B cell (primary cell): Measurements from ENCODE around the gene CIBAR2. TPM values are rescaled to one million over a fixed set of nuclear protein-coding genes. Genes with fewer than 3 reads are reported as not detected.

Experiments
- ATAC-seq: fragments of 200-7000 bp; cut with Tn5 transposase; one replicate; pipeline ENCODE4 v1.10.0; 2021; ENCODE audit warnings: low read depth, mild to moderate bottlenecking, moderate number of reproducible peaks, moderate library complexity
- CTCF ChIA-PET: fragments of 350-600 bp; sonication (Branson Sonifier 250); formaldehyde crosslinking; loops from one replicate; lab custom pipeline; 2021; ENCODE audit warnings: antibody characterized with exemption, inconsistent platforms; lab: Charles Lee
- POLR2A ChIA-PET: fragments of 350-600 bp; sonication (Branson Sonifier 250); formaldehyde crosslinking; loops from one replicate; lab custom pipeline; 2021; ENCODE audit warnings: antibody characterized with exemption; lab: Charles Lee
- DNase-seq: peaks from one replicate; pipeline ENCODE4 v3.0.0; 2013
- H2AFZ ChIP-seq: 2 replicates; pipeline ENCODE4 v1.6.1; 2012; ENCODE audit warnings: mild to moderate bottlenecking, low read depth, low read length; ENCODE audit not compliant: insufficient read depth, poor library complexity, severe bottlenecking
- H3K27ac ChIP-seq, 2 donors: 1 replicate in 1 of 2; 2 replicates in 1 of 2; pipeline ENCODE4 v1.5.1; 2012 to 2013; ENCODE audit warnings: low read length in 2 of 2, mild to moderate bottlenecking in 2 of 2, moderate library complexity in 1 of 2
- H3K27me3 ChIP-seq, 4 experiments: fragments of 200-600 bp in 1 of 4; sonication (generic) in 1 of 4; replicated peaks in 1 of 4; 1 replicate in 2 of 4; 2 replicates in 2 of 4; pipeline versions ENCODE4 v1.6.1 to v1.7.0; 2013 to 2016; ENCODE audit warnings: low read length in 3 of 4, mild to moderate bottlenecking in 2 of 4, mixed read lengths in 1 of 4, moderate library complexity in 1 of 4; ENCODE audit not compliant: insufficient read depth in 4 of 4, control insufficient read depth in 3 of 4; ENCODE audit errors: control extremely low read depth in 1 of 4
- H3K36me3 ChIP-seq, 2 experiments: replicated peaks in 1 of 2; 1 replicate in 1 of 2; 2 replicates in 1 of 2; pipeline versions ENCODE4 v1.6.1 to v1.7.1; 2013; ENCODE audit warnings: low read length in 1 of 2; ENCODE audit not compliant: insufficient read depth in 2 of 2, control insufficient read depth in 1 of 2; ENCODE audit errors: control extremely low read depth in 1 of 2, extremely low read depth in 1 of 2
- H3K4me1 ChIP-seq, 2 donors: fragments of 200-600 bp in 1 of 2; sonication (generic) in 1 of 2; 1 replicate in 1 of 2; 2 replicates in 1 of 2; pipeline versions ENCODE4 v1.5.1 to v1.6.1; 2013 to 2017; ENCODE audit warnings: low read length in 2 of 2; ENCODE audit not compliant: control insufficient read depth in 2 of 2, insufficient read depth in 2 of 2
- H3K4me2 ChIP-seq: replicated peaks from 2 replicates; pipeline ENCODE3; 2012; ENCODE audit warnings: mild to moderate bottlenecking, low read depth, low read length; ENCODE audit not compliant: poor library complexity, severe bottlenecking
- H3K4me3 ChIP-seq, 5 experiments: fragments of 200-600 bp in 1 of 5; sonication (generic) in 1 of 5; 1 replicate in 3 of 5; 2 replicates in 2 of 5; pipeline versions ENCODE4 v1.5.1 to v1.7.0; 2011 to 2016; ENCODE audit warnings: low read length in 4 of 5, mild to moderate bottlenecking in 4 of 5, low read depth in 2 of 5, control low read depth in 1 of 5, moderate library complexity in 1 of 5; ENCODE audit not compliant: insufficient read depth in 1 of 5; ENCODE audit errors: control extremely low read depth in 1 of 5, extremely low read depth in 1 of 5
- H3K79me2 ChIP-seq: fragments of 200-600 bp; sonication (generic); one replicate; pipeline ENCODE4 v1.6.0; 2016; ENCODE audit warnings: low read length; ENCODE audit not compliant: control insufficient read depth, insufficient read depth
- H3K9ac ChIP-seq: fragments of 200-600 bp; sonication (generic); 2 replicates; pipeline ENCODE4 v1.6.1; 2017; ENCODE audit warnings: mild to moderate bottlenecking, low read length, moderate library complexity
- H3K9me3 ChIP-seq, 3 donors: one replicate each; pipeline versions ENCODE4 v1.6.1 to v1.7.1; 2013; ENCODE audit warnings: low read length in 2 of 3; ENCODE audit not compliant: control insufficient read depth in 2 of 3, insufficient read depth in 1 of 3; ENCODE audit errors: control extremely low read depth in 1 of 3
- H4K20me1 ChIP-seq: 2 replicates; pipeline ENCODE4 v1.6.0; 2012; ENCODE audit warnings: mild to moderate bottlenecking, low read length; ENCODE audit not compliant: insufficient read depth, control insufficient read depth, poor library complexity, severe bottlenecking
- H3K27ac Mint-ChIP-seq: one replicate; pipeline ENCODE4 v1.8.0; 2021; ENCODE audit warnings: mixed read lengths
- H3K27me3 Mint-ChIP-seq: one replicate; pipeline ENCODE4 v1.8.0; 2021; ENCODE audit warnings: mixed read lengths
- H3K4me1 Mint-ChIP-seq: one replicate; pipeline ENCODE4 v1.8.0; 2021; ENCODE audit warnings: mixed read lengths
- H3K4me3 Mint-ChIP-seq: one replicate; pipeline ENCODE4 v1.8.0; 2021; ENCODE audit warnings: mixed read lengths
- H3K9me3 Mint-ChIP-seq: one replicate; pipeline ENCODE4 v1.8.0; 2022; ENCODE audit warnings: mixed read lengths; ENCODE audit not compliant: insufficient read depth
- EZH2 ChIP-seq: IDR thresholded peaks from 2 replicates; pipeline ENCODE4 v1.6.1; 2012; ENCODE audit warnings: borderline replicate concordance, low read depth, mild to moderate bottlenecking, moderate library complexity, low read length; ENCODE audit not compliant: insufficient read depth, poor library complexity, severe bottlenecking
- WGBS: methylation state at CpG from one replicate; pipeline ENCODE4 v1.1.5; 2013; ENCODE audit warnings: missing lambda C conversion rate; ENCODE audit not compliant: insufficient coverage; 5-methylcytosine and 5-hydroxymethylcytosine counted together
- intact Hi-C: fragments of 100-400 bp; cut with micrococcal nuclease; formaldehyde crosslinking; loops from one replicate; pipeline ENCODE4 v1.10.0; 2022
- polyA plus RNA-seq: library from polyadenylated mRNA; depleted of rRNA; stranded (reverse); fragments of >200 nt; gene quantifications from 2 replicates; pipeline ENCODE4 v1.2.3, GENCODE V29; 2012
- total RNA-seq, 2 donors: library from RNA; stranded (reverse); fragments of 120-200 nt in 1 of 2; gene quantifications; 1 replicate in 1 of 2; 2 replicates in 1 of 2; pipeline versions ENCODE4 v1.2.3 to v1.2.4, GENCODE V29; 2013 to 2022
- TF ChIP-seq, protein P1 (sequence below): fragments of 200-600 bp; IDR thresholded peaks from one replicate; pipeline ENCODE4 v1.8.0; 2022; ENCODE audit warnings: antibody characterized with exemption, mild to moderate bottlenecking

CIBAR2 gene
- total and polyA plus RNA-seq, 2 donors (not counting 1 experiment from before 2014, with no cell fraction given): not detected

DNA sequence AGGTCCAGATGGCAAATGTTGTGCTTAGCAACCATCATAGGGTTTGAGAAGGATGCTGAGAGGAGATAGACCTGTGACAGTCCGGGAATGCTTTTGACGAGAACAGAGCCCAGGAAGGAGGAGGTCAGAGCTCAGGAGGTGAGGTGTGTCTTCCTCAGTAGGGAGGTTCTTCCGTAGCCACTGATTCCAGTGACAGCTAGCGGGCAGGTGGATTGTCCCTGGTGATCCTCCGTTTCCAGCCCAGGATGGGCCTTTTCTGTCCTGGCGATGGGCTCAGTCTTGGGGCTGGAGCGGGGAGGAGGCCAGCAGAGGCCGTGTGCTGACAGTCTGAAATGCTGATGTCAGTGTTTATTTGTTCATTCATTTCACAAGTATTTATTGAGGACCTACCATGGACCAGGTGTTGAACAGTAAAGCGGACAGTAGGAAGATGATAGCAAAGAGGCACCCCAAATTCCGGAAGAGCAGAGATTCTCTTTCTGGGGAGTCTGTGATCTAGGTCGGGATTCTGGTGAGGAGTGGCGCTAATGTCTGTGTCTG lies 45.9 kb downstream of the CIBAR2 start:
- H3K79me2 ChIP-seq: no peaks in the 10 kb centered on the region

DNA sequence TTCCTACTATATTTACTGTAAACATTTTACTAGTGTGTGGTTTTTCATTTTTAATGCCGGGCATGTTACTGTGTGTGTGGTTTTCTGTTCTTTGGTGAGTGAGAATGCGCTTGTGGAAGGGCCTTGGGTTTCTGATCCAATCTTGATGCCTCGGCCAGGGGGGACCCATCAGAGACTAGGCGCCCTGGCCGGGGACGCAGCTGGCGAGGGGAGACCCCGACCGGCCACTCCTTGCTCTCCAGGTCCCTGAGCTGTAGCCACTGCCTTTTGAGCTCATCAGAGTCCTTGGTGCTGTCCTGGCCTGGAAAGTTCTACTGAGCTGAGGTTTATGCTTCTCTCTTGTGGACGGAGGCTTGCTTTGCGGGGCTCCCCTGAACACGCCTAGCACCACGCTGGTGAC lies 47.2 kb downstream of the CIBAR2 start:
- H3K4me1 Mint-ChIP-seq: peaks cover 6% of the 10 kb centered on the region
- POLR2A ChIA-PET: no interaction called here
- no peak overlapping the region for H3K27ac Mint-ChIP-seq
- no peak for TF ChIP-seq EZH2
- TF ChIP-seq, protein P1, sequence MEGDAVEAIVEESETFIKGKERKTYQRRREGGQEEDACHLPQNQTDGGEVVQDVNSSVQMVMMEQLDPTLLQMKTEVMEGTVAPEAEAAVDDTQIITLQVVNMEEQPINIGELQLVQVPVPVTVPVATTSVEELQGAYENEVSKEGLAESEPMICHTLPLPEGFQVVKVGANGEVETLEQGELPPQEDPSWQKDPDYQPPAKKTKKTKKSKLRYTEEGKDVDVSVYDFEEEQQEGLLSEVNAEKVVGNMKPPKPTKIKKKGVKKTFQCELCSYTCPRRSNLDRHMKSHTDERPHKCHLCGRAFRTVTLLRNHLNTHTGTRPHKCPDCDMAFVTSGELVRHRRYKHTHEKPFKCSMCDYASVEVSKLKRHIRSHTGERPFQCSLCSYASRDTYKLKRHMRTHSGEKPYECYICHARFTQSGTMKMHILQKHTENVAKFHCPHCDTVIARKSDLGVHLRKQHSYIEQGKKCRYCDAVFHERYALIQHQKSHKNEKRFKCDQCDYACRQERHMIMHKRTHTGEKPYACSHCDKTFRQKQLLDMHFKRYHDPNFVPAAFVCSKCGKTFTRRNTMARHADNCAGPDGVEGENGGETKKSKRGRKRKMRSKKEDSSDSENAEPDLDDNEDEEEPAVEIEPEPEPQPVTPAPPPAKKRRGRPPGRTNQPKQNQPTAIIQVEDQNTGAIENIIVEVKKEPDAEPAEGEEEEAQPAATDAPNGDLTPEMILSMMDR: no peak
- Histone ChIP-seq H3K36me3 (no peaks in the 10 kb centered on the region), H2AFZ (no peak overlapping the region), H3K4me2 (no peak overlapping the region), H3K79me2 (no peaks in the 10 kb centered on the region), H4K20me1 (no peaks in the 10 kb centered on the region), H3K27ac (no peak overlapping the region), H3K27me3 (no peaks in the 10 kb centered on the region), H3K9me3 (no peaks in the 10 kb centered on the region), H3K4me3 (no peak overlapping the region), H3K4me1 (peaks cover 5 to 10% of the 10 kb centered on the region in 2 donors), H3K9ac (no peak overlapping the region)
- H3K9me3 Mint-ChIP-seq: no peaks in the 10 kb centered on the region
- ATAC-seq (no peak), DNase-seq (no peak)
- 90% methylated on average over 11 of the region's 13 CpGs for WGBS
- CTCF ChIA-PET: no interaction called here
- peaks cover 21% of the 10 kb centered on the region for H3K27me3 Mint-ChIP-seq
- intact Hi-C loops: no loop called here
- no peak overlapping the region for H3K4me3 Mint-ChIP-seq

More for the DNA sequence above, 45.9 kb downstream of the CIBAR2 start:
- H3K4me1 Mint-ChIP-seq: peaks cover 6% of the 10 kb centered on the region
- no peak overlapping the region for H3K27ac Mint-ChIP-seq
- ChIA-PET CTCF (no interaction called here), POLR2A (no interaction called here)
- Histone ChIP-seq H3K4me2 (no peak overlapping the region), H3K36me3 (no peaks in the 10 kb centered on the region), H3K4me1 (peaks cover 5 to 8% of the 10 kb centered on the region in 2 donors), H4K20me1 (no peaks in the 10 kb centered on the region), H3K9ac (no peak overlapping the region), H2AFZ (no peak overlapping the region), H3K27me3 (no peaks in the 10 kb centered on the region), H3K27ac (no peak overlapping the region), H3K9me3 (no peaks in the 10 kb centered on the region), H3K4me3 (no peak overlapping the region)
- H3K27me3 Mint-ChIP-seq: peaks cover 16% of the 10 kb centered on the region
- ATAC-seq: no peak
- no peak for TF ChIP-seq EZH2
- TF ChIP-seq, protein P1: no peak
- H3K9me3 Mint-ChIP-seq: no peaks in the 10 kb centered on the region
- no peak overlapping the region for H3K4me3 Mint-ChIP-seq
- 90% methylated on average over 11 of the region's 12 CpGs for WGBS
- DNase-seq: no peak
- intact Hi-C loops: no loop called here
